Smooth muscle cell (in vitro differentiated cells): ENCODE results near the gene ATP5ME. TPM values are rescaled to one million over a fixed set of nuclear protein-coding genes. Genes with fewer than 3 reads are reported as not detected.

Experiments
- DNase-seq: peaks from one replicate; lab custom pipeline; 2025; ENCODE audit not compliant: unreplicated experiment; lab: John Stamatoyannopoulos, UW
- H2AFZ ChIP-seq: fragments of 200-600 bp; sonication (generic); 2 replicates; pipeline ENCODE4 v1.6.0; 2016; ENCODE audit warnings: antibody characterized with exemption, low read depth, mild to moderate bottlenecking
- H3F3A ChIP-seq: fragments of 200-600 bp; sonication (generic); 2 replicates; pipeline ENCODE4 v1.6.0; 2017; ENCODE audit warnings: antibody characterized with exemption, low read depth
- H3K27ac ChIP-seq: fragments of 200-600 bp; sonication (generic); 2 replicates; pipeline ENCODE4 v1.5.1; 2016; ENCODE audit warnings: low read depth, mild to moderate bottlenecking
- H3K27me3 ChIP-seq: fragments of 200-600 bp; sonication (generic); 2 replicates; pipeline ENCODE4 v1.6.1; 2016; ENCODE audit warnings: low read depth, mild to moderate bottlenecking
- H3K36me3 ChIP-seq: fragments of 200-600 bp; sonication (generic); 2 replicates; pipeline ENCODE4 v1.5.1; 2016; ENCODE audit warnings: low read depth
- H3K4me1 ChIP-seq: fragments of 200-600 bp; sonication (generic); 2 replicates; pipeline ENCODE4 v1.5.1; 2016; ENCODE audit warnings: low read depth
- H3K4me2 ChIP-seq: fragments of 200-600 bp; sonication (generic); 2 replicates; pipeline ENCODE4 v1.6.0; 2016; ENCODE audit warnings: mild to moderate bottlenecking
- H3K4me3 ChIP-seq: fragments of 200-600 bp; sonication (generic); 2 replicates; pipeline ENCODE4 v1.5.1; 2016; ENCODE audit warnings: mild to moderate bottlenecking
- H3K79me2 ChIP-seq: fragments of 200-600 bp; sonication (generic); 2 replicates; pipeline ENCODE4 v1.6.0; 2016; ENCODE audit warnings: low read depth, mild to moderate bottlenecking
- H3K9ac ChIP-seq: fragments of 200-600 bp; sonication (generic); 2 replicates; pipeline ENCODE4 v1.6.0; 2016; ENCODE audit warnings: low read depth
- H3K9me3 ChIP-seq: fragments of 200-600 bp; sonication (generic); replicated peaks from 2 replicates; pipeline ENCODE4 v1.5.1; 2016; ENCODE audit warnings: low read depth
- H4K20me1 ChIP-seq: fragments of 200-600 bp; sonication (generic); 2 replicates; pipeline ENCODE4 v1.6.0; 2016; ENCODE audit warnings: low read depth
- WGBS: methylation state at CpG from one replicate; pipeline ENCODE4 v1.1.7; 2016; ENCODE audit warnings: low lambda C conversion rate; 5-methylcytosine and 5-hydroxymethylcytosine counted together
- polyA plus RNA-seq: library from polyadenylated mRNA; unstranded; fragments of >200 nt; fragmentation: Nextera tagmentation; extraction: Ambion mirVana; gene quantifications from 2 replicates; pipeline ENCODE4 v1.2.1, GENCODE V29; 2016
- total RNA-seq: library from RNA; depleted of rRNA; stranded (reverse); fragments of >200 nt; gene quantifications from 2 replicates; pipeline ENCODE4 v1.2.3, GENCODE V29; 2014
- TF ChIP-seq, protein P1 (sequence below): fragments of 200-600 bp; sonication (generic); IDR thresholded peaks from 2 replicates; pipeline ENCODE4 v1.5.1; 2017; ENCODE audit warnings: borderline replicate concordance, mild to moderate bottlenecking, antibody characterized with exemption; ENCODE audit not compliant: insufficient read depth, poor library complexity, severe bottlenecking

The ATP5ME gene
- total and polyA plus RNA-seq, 2 experiments from 2014 or later: 95.4 to 699 TPM

DNA sequence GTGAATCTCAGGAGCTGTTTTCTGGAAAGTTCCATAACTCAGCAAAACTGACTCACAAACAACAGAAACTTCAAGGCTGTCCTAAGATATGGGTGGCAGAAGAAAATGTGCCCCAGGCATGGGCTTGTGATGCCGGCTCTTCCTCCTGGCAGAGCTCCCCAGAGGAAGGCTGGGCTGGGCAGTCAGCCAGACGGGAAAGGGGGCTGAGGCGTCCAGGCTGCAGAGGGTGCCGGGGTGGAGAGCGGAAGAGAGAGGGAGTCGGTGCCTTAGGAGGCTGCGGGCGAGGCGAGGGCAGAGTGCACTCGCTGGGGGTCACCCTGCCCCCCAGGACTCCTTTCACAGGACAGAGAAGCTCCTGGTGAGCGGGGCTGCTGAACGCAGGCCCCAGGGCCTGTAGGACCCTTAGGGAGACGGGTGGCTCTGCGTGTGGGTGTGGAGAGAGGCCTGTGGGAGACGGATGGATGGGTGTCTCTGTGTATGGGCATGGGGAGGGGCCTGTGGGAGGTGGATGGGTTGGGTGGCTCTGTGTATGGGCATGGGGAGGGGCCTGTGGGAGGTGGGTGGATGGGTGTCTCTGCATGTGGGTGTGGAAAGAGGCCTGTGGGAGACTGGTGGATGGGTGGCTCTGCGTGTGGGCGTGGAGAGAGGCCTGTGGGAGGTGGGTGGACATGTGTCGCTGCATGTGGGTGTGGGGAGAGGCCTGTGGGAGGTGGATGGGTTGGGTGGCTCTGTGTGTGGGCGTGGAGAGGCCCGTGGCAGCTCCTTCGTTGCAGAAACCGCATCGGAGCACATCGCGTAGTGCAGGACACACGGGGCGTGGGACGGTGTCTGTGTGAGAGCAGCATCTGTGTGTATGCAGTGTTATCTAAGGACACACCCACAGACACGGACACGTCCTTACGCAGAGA lies 47.4 kb upstream of the ATP5ME start:
- H3K9me3 ChIP-seq: no peaks in the 10 kb centered on the region
- H3K4me3 ChIP-seq: no peak overlapping the region
- no peaks in the 10 kb centered on the region for H3K4me1 ChIP-seq
- WGBS: 93% methylated on average over 22 of the region's 31 CpGs
- H3F3A ChIP-seq: no peaks in the 10 kb centered on the region
- no peak overlapping the region for H3K4me2 ChIP-seq
- no peaks in the 10 kb centered on the region for H3K27me3 ChIP-seq
- H3K27ac ChIP-seq: peak overlapping the region; percentile 3
- no peak overlapping the region for H3K9ac ChIP-seq
- H3K79me2 ChIP-seq: peaks cover 90% of the 10 kb centered on the region
- TF ChIP-seq, protein P1, sequence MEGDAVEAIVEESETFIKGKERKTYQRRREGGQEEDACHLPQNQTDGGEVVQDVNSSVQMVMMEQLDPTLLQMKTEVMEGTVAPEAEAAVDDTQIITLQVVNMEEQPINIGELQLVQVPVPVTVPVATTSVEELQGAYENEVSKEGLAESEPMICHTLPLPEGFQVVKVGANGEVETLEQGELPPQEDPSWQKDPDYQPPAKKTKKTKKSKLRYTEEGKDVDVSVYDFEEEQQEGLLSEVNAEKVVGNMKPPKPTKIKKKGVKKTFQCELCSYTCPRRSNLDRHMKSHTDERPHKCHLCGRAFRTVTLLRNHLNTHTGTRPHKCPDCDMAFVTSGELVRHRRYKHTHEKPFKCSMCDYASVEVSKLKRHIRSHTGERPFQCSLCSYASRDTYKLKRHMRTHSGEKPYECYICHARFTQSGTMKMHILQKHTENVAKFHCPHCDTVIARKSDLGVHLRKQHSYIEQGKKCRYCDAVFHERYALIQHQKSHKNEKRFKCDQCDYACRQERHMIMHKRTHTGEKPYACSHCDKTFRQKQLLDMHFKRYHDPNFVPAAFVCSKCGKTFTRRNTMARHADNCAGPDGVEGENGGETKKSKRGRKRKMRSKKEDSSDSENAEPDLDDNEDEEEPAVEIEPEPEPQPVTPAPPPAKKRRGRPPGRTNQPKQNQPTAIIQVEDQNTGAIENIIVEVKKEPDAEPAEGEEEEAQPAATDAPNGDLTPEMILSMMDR: no peak
- H4K20me1 ChIP-seq: peaks cover 93% of the 10 kb centered on the region
- no peak overlapping the region for H2AFZ ChIP-seq
- H3K36me3 ChIP-seq: no peaks in the 10 kb centered on the region
- no peak for DNase-seq

DNA sequence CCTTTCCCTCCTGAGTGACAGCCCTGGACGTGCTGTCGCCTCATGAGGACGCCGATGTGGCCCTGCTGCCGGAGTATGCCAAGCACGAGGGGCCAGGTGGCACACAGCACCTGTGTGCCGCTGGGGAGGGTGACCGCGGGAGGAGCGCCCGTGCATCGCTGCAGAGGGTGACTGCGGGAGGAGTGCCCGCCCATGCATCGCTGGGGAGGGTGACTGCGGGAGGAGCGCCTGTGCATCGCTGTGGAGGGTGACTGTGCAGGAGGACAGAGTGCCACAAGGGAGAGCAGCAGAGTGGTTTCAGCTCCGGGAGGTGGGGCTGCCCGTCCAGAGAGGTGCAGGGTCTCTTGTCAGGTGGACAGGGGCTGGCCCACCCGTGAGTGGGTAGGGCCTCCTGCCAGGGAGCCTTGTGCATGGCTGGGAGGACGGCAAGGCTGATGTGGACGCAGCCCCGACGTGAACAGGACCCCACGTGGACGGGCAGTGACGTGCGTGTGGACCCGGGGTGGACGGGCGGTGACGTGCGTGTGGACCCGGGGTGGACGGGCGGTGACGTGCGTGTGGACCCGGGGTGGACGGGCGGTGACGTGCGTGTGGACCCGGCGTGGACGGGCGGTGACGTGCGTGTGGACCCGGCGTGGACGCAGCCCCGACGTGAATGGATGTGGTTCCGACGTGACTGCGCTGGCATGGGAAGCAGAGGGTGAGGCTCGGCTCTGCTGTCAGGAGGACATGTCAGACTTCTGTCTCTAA lies 46.2 kb upstream of the ATP5ME start:
- H3K9me3 ChIP-seq: no peaks in the 10 kb centered on the region
- H3K36me3 ChIP-seq: no peaks in the 10 kb centered on the region
- no peaks in the 10 kb centered on the region for H3K4me1 ChIP-seq
- H2AFZ ChIP-seq: no peak overlapping the region
- H3K79me2 ChIP-seq: peaks cover 84% of the 10 kb centered on the region
- DNase-seq: no peak
- no peak overlapping the region for H3K27ac ChIP-seq
- H3K4me2 ChIP-seq: no peak overlapping the region
- no peaks in the 10 kb centered on the region for H3K27me3 ChIP-seq
- TF ChIP-seq, protein P1: no peak
- 99% methylated on average over 58 of the region's 59 CpGs for WGBS
- H3F3A ChIP-seq: no peaks in the 10 kb centered on the region
- no peak overlapping the region for H3K9ac ChIP-seq
- H4K20me1 ChIP-seq: peaks cover 90% of the 10 kb centered on the region
- H3K4me3 ChIP-seq: no peak overlapping the region

DNA sequence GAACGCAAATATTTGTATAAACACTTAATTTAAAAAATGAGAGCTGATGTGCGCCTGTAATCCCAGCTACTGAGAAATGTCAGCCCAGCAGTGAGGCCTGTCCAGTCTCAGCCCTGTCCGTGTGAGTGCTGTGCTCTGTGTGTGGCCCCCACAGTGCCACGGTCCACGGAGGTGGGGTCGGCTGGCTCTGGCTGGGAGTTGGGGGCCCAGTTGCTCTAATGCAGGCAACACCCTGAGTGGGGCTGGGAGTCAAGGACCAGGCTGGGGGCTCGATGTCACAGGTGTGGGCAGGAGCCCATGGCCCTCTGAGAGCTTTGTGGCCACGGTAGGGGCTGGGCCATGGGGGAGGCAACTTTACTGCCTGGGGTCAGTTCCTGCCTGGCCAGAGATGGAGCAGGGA lies 44.4 kb upstream of the ATP5ME start:
- Histone ChIP-seq H3K9me3 (no peaks in the 10 kb centered on the region), H3K36me3 (no peaks in the 10 kb centered on the region), H3K4me1 (no peaks in the 10 kb centered on the region), H3K9ac (no peak overlapping the region), H2AFZ (no peak overlapping the region), H3K27me3 (no peaks in the 10 kb centered on the region), H4K20me1 (peaks cover 90% of the 10 kb centered on the region), H3K79me2 (peaks cover 84% of the 10 kb centered on the region), H3K27ac (no peak overlapping the region), H3K4me2 (no peak overlapping the region), H3F3A (no peaks in the 10 kb centered on the region), H3K4me3 (no peak overlapping the region)
- DNase-seq: no peak
- TF ChIP-seq, protein P1: no peak
- 96% methylated on average over 8 of the region's 8 CpGs for WGBS
